H9 (cell line): ENCODE results near the gene PHKA2. TPM values are rescaled to one million over a fixed set of nuclear protein-coding genes. Genes with fewer than 3 reads are reported as not detected.

Experiments
- DNase-seq: peaks from one replicate; pipeline ENCODE4 v3.0.0-alpha.2; 2017
- H2AFZ ChIP-seq: one replicate; pipeline ENCODE4 v1.6.1; 2013; ENCODE audit warnings: mild to moderate bottlenecking, low read length, control low read depth, moderate library complexity
- H2AK5ac ChIP-seq: 2 replicates; pipeline ENCODE4 v1.6.1; 2013; ENCODE audit warnings: low read length, control low read depth, mixed read lengths; ENCODE audit not compliant: insufficient read length
- H2BK120ac ChIP-seq: one replicate; pipeline ENCODE4 v1.6.1; 2013; ENCODE audit warnings: low read depth, mild to moderate bottlenecking, low read length, control low read depth, inconsistent platforms; ENCODE audit not compliant: poor library complexity, severe bottlenecking
- H2BK12ac ChIP-seq: 2 replicates; pipeline ENCODE4 v1.6.1; 2013; ENCODE audit warnings: low read length, control low read depth, mixed read lengths, low read depth; ENCODE audit not compliant: insufficient read length
- H2BK15ac ChIP-seq: 2 replicates; pipeline ENCODE4 v1.6.1; 2013; ENCODE audit warnings: low read depth, low read length, control low read depth
- H2BK20ac ChIP-seq: one replicate; pipeline ENCODE4 v1.6.1; 2013; ENCODE audit warnings: low read depth, mild to moderate bottlenecking, low read length, control low read depth, inconsistent platforms; ENCODE audit not compliant: poor library complexity, severe bottlenecking
- H2BK5ac ChIP-seq: 2 replicates; pipeline ENCODE4 v1.6.1; 2013; ENCODE audit warnings: low read length, control low read depth, mixed read lengths; ENCODE audit not compliant: insufficient read length
- H3K14ac ChIP-seq: 2 replicates; pipeline ENCODE4 v1.6.1; 2013; ENCODE audit warnings: low read length, control low read depth; ENCODE audit not compliant: insufficient read depth
- H3K18ac ChIP-seq: 2 replicates; pipeline ENCODE4 v1.6.1; 2013; ENCODE audit warnings: low read depth, mild to moderate bottlenecking, mixed read lengths, low read length, control low read depth; ENCODE audit not compliant: insufficient read length
- H3K23ac ChIP-seq: 2 replicates; pipeline ENCODE4 v1.6.1; 2013; ENCODE audit warnings: low read length, control low read depth, mixed read lengths, low read depth; ENCODE audit not compliant: insufficient read length
- H3K23me2 ChIP-seq: 2 replicates; pipeline ENCODE4 v1.6.1; 2013; ENCODE audit warnings: low read depth, mild to moderate bottlenecking, mixed read lengths, low read length, control low read depth; ENCODE audit not compliant: insufficient read length, poor library complexity, severe bottlenecking
- H3K27ac ChIP-seq: 2 replicates; pipeline ENCODE4 v1.5.1; 2013; ENCODE audit warnings: low read length, control low read depth, mixed read lengths, low read depth; ENCODE audit not compliant: insufficient read length
- H3K27me3 ChIP-seq: 2 replicates; pipeline ENCODE4 v1.6.1; 2013; ENCODE audit warnings: low read length, control low read depth, inconsistent platforms; ENCODE audit not compliant: insufficient read depth
- H3K4ac ChIP-seq: 2 replicates; pipeline ENCODE4 v1.6.1; 2013; ENCODE audit warnings: low read depth, mild to moderate bottlenecking, control low read depth, inconsistent platforms, low read length, moderate library complexity
- H3K4me1 ChIP-seq: 2 replicates; pipeline ENCODE4 v1.6.1; 2013; ENCODE audit warnings: low read length, control low read depth, inconsistent platforms; ENCODE audit not compliant: insufficient read depth
- H3K4me2 ChIP-seq: 2 replicates; pipeline ENCODE4 v1.6.1; 2013; ENCODE audit warnings: low read length, control low read depth, mixed read lengths; ENCODE audit not compliant: insufficient read length, insufficient read depth
- H3K56ac ChIP-seq: 2 replicates; pipeline ENCODE4 v1.6.1; 2013; ENCODE audit warnings: low read depth, mild to moderate bottlenecking, mixed read lengths, low read length, control low read depth; ENCODE audit not compliant: insufficient read length
- H3K79me1 ChIP-seq: 2 replicates; pipeline ENCODE4 v1.6.1; 2013; ENCODE audit warnings: low read depth, mild to moderate bottlenecking, moderate library complexity, low read length, control low read depth, inconsistent platforms; ENCODE audit not compliant: insufficient read depth, poor library complexity, severe bottlenecking
- H3K79me2 ChIP-seq: 2 replicates; pipeline ENCODE4 v1.6.1; 2013; ENCODE audit warnings: low read length, control low read depth, inconsistent platforms; ENCODE audit not compliant: insufficient read depth
- H3K9ac ChIP-seq: 2 replicates; pipeline ENCODE4 v1.6.1; 2013; ENCODE audit warnings: low read length, control low read depth, mixed read lengths; ENCODE audit not compliant: insufficient read length; ENCODE audit errors: extremely low read depth
- H3K9me3 ChIP-seq: one replicate; pipeline ENCODE4 v1.6.1; 2013; ENCODE audit warnings: low read depth, low read length, inconsistent platforms; ENCODE audit not compliant: control insufficient read depth
- H3T11ph ChIP-seq: one replicate; pipeline ENCODE4 v1.6.1; 2013; ENCODE audit warnings: mild to moderate bottlenecking, low read length, control low read depth, inconsistent platforms
- H4K20me1 ChIP-seq: one replicate; pipeline ENCODE4 v1.6.1; 2013; ENCODE audit not compliant: control insufficient read depth, insufficient read length, insufficient read depth
- H4K5ac ChIP-seq: 2 replicates; pipeline ENCODE4 v1.6.1; 2013; ENCODE audit warnings: low read depth, mild to moderate bottlenecking, mixed read lengths, low read length, control low read depth; ENCODE audit not compliant: insufficient read length
- H4K8ac ChIP-seq: replicated peaks from 2 replicates; pipeline ENCODE4 v1.6.1; 2013; ENCODE audit warnings: low read length, control low read depth, mixed read lengths, low read depth; ENCODE audit not compliant: insufficient read length
- H4K91ac ChIP-seq: 2 replicates; pipeline ENCODE4 v1.6.1; 2013; ENCODE audit warnings: low read depth, mild to moderate bottlenecking, moderate library complexity, mixed read lengths, low read length, control low read depth; ENCODE audit not compliant: insufficient read length
- H3K27ac Mint-ChIP-seq, 3 experiments: 2 replicates in 2 of 3; 3 replicates in 1 of 3; pipeline ENCODE4 v1.8.0; 2020 to 2021; ENCODE audit warnings: mixed read lengths in 3 of 3, mild to moderate bottlenecking in 1 of 3, moderate library complexity in 1 of 3
- H3K27me3 Mint-ChIP-seq: 2 replicates; pipeline ENCODE4 v1.8.0; 2021; ENCODE audit warnings: low read depth, mild to moderate bottlenecking, moderate library complexity, mixed read lengths
- H3K36me3 Mint-ChIP-seq, 3 experiments: 2 replicates in 2 of 3; 3 replicates in 1 of 3; pipeline ENCODE4 v1.8.0; 2020 to 2021; ENCODE audit warnings: low read depth in 3 of 3, mixed read lengths in 3 of 3; ENCODE audit not compliant: insufficient read depth in 1 of 3
- H3K4me1 Mint-ChIP-seq, 2 experiments: 2 replicates each; pipeline ENCODE4 v1.8.0; 2020; ENCODE audit warnings: mixed read lengths in 2 of 2
- H3K4me3 Mint-ChIP-seq, 2 experiments: 2 replicates in 1 of 2; 3 replicates in 1 of 2; pipeline ENCODE4 v1.8.0; 2020 to 2021; ENCODE audit warnings: mild to moderate bottlenecking in 2 of 2, mixed read lengths in 2 of 2, moderate library complexity in 1 of 2
- H3K9me3 Mint-ChIP-seq, 2 experiments: 2 replicates in 1 of 2; 3 replicates in 1 of 2; pipeline ENCODE4 v1.8.0; 2020; ENCODE audit warnings: mild to moderate bottlenecking in 2 of 2, mixed read lengths in 2 of 2, moderate library complexity in 1 of 2
- WGBS: extraction: QIAGEN DNeasy Blood & Tissue Kit; methylation state at CpG from one replicate; pipeline ENCODE4 v1.1.7; 2013; ENCODE audit warnings: missing lambda C conversion rate, low lambda C conversion rate, mixed read lengths; ENCODE audit not compliant: insufficient read length; ENCODE audit errors: extremely low coverage; 5-methylcytosine and 5-hydroxymethylcytosine counted together
- total RNA-seq: library from RNA; stranded (reverse); gene quantifications from 2 replicates; pipeline ENCODE4 v1.2.1, GENCODE V29; 2021
- TF ChIP-seq, protein P1 (sequence below): fragments of 200-600 bp; sonication (generic); conservative IDR thresholded peaks from 3 replicates; pipeline ENCODE4 v1.8.0; 2021; ENCODE audit warnings: antibody characterized with exemption, mild to moderate bottlenecking

PHKA2 gene
- total RNA-seq, 1 experiment from 2014 or later, result 24.2 TPM

DNA sequence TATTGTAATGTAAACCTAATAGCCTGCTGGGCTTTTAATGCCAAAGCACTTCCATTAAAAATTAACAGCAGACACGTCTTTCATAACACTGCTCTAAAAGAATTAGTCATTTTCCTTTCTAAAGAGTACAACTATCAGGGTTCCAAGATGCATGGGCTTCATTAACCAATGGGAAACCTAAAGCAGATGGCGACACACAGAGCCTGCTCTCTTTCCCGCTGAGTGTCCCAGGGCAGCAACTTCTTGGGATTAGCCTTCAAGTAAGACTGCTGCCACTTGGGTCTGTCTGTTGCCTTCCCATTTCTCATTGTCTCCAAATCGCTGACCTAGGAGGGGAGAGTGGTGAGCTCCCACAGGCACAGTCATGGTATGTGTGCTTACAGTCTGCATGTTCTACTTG is 14.0 kb upstream of the PHKA2 start:
- Mint-ChIP-seq H3K9me3 (peaks cover 50 to 58% of the 10 kb centered on the region in 2 experiments), H3K4me1 (peaks cover 15 to 25% of the 10 kb centered on the region in 2 experiments), H3K4me3 (peak overlapping the region in 1 of 2 experiments; percentile 53; a peak in 2 of 5 replicates), H3K36me3 (peaks cover 3 to 13% (median 12%) of the 10 kb centered on the region in 3 experiments; a peak in 4 of 7 replicates), H3K27me3 (no peaks in the 10 kb centered on the region), H3K27ac (peak overlapping the region; percentile 11 to 77 (median 47); a peak in 6 of 7 replicates)
- no peak overlapping the region for H3K4ac ChIP-seq
- no peak overlapping the region for H2AFZ ChIP-seq
- no peak overlapping the region for H3T11ph ChIP-seq
- no peaks in the 10 kb centered on the region for H4K20me1 ChIP-seq
- peak; percentile 48 for DNase-seq
- H2BK15ac ChIP-seq, result no peak overlapping the region
- H3K23ac ChIP-seq, result no peak overlapping the region
- H3K18ac ChIP-seq, result no peak overlapping the region
- no CpG with 5 or more reads among the region's 4 CpGs for WGBS
- TF ChIP-seq, protein P1, sequence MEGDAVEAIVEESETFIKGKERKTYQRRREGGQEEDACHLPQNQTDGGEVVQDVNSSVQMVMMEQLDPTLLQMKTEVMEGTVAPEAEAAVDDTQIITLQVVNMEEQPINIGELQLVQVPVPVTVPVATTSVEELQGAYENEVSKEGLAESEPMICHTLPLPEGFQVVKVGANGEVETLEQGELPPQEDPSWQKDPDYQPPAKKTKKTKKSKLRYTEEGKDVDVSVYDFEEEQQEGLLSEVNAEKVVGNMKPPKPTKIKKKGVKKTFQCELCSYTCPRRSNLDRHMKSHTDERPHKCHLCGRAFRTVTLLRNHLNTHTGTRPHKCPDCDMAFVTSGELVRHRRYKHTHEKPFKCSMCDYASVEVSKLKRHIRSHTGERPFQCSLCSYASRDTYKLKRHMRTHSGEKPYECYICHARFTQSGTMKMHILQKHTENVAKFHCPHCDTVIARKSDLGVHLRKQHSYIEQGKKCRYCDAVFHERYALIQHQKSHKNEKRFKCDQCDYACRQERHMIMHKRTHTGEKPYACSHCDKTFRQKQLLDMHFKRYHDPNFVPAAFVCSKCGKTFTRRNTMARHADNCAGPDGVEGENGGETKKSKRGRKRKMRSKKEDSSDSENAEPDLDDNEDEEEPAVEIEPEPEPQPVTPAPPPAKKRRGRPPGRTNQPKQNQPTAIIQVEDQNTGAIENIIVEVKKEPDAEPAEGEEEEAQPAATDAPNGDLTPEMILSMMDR, result no peak
- H3K9me3 ChIP-seq, result peaks cover 4% of the 10 kb centered on the region
- H2BK12ac ChIP-seq, result no peak overlapping the region
- no peak overlapping the region for H3K14ac ChIP-seq
- no peak overlapping the region for H3K56ac ChIP-seq
- no peaks in the 10 kb centered on the region for H3K79me1 ChIP-seq
- H2AK5ac ChIP-seq, result no peak overlapping the region
- no peak overlapping the region for H3K9ac ChIP-seq
- no peak overlapping the region for H4K8ac ChIP-seq
- no peak overlapping the region for H3K27ac ChIP-seq
- H3K23me2 ChIP-seq, result no peaks in the 10 kb centered on the region
- H3K4me2 ChIP-seq, result no peak overlapping the region
- no peaks in the 10 kb centered on the region for H3K27me3 ChIP-seq
- H2BK120ac ChIP-seq, result no peak overlapping the region
- no peak overlapping the region for H4K91ac ChIP-seq
- H2BK20ac ChIP-seq, result no peak overlapping the region
- H3K79me2 ChIP-seq, result no peaks in the 10 kb centered on the region
- no peak overlapping the region for H2BK5ac ChIP-seq
- H3K4me1 ChIP-seq, result peaks cover 4% of the 10 kb centered on the region; the same call in 1 of the 2 replicates
- H4K5ac ChIP-seq, result no peak overlapping the region
